Neuronal stem cell (in vitro differentiated cells): ENCODE measurements around the gene KIF7.

Experiments
- DNase-seq: peaks from one replicate; pipeline ENCODE4 v3.0.0-alpha.2; 2013; ENCODE audit warnings: low spot score
- H2AFZ ChIP-seq: one replicate; pipeline ENCODE4 v1.6.1; 2013; ENCODE audit warnings: mild to moderate bottlenecking, low read length, inconsistent platforms
- H2AK5ac ChIP-seq: 2 replicates; pipeline ENCODE4 v1.6.1; 2013; ENCODE audit warnings: low read depth, mild to moderate bottlenecking, inconsistent platforms, low read length, moderate library complexity, mixed read lengths
- H2BK120ac ChIP-seq: 2 replicates; pipeline ENCODE4 v1.6.1; 2013; ENCODE audit warnings: low read depth, mild to moderate bottlenecking, inconsistent platforms, low read length, moderate library complexity, mixed read lengths
- H2BK12ac ChIP-seq: one replicate; pipeline ENCODE4 v1.6.1; 2013; ENCODE audit warnings: low read length, inconsistent platforms
- H2BK15ac ChIP-seq: 2 replicates; pipeline ENCODE4 v1.6.1; 2013; ENCODE audit warnings: mild to moderate bottlenecking, low read length, inconsistent platforms, mixed read lengths
- H2BK5ac ChIP-seq: one replicate; pipeline ENCODE4 v1.6.1; 2013; ENCODE audit warnings: inconsistent platforms, mild to moderate bottlenecking, low read length, moderate library complexity
- H3K14ac ChIP-seq: one replicate; pipeline ENCODE4 v1.6.1; 2013; ENCODE audit warnings: low read length, inconsistent platforms
- H3K18ac ChIP-seq: 2 replicates; pipeline ENCODE4 v1.6.1; 2013; ENCODE audit warnings: low read length, inconsistent platforms
- H3K23ac ChIP-seq: 2 replicates; pipeline ENCODE4 v1.6.1; 2013; ENCODE audit warnings: low read depth, mild to moderate bottlenecking, mixed read lengths, low read length, inconsistent platforms; ENCODE audit not compliant: poor library complexity
- H3K27ac ChIP-seq: replicated peaks from 3 replicates; pipeline ENCODE4 v1.5.1; 2013; ENCODE audit warnings: low read length, inconsistent platforms
- H3K27me3 ChIP-seq, 3 experiments: 2 replicates each; pipeline ENCODE4 v1.6.1; 2013; ENCODE audit warnings: low read length in 3 of 3, mild to moderate bottlenecking in 2 of 3, inconsistent platforms in 1 of 3, low read depth in 1 of 3, mixed read lengths in 1 of 3, moderate library complexity in 1 of 3; ENCODE audit not compliant: control insufficient read depth in 3 of 3, insufficient read depth in 3 of 3
- H3K36me3 ChIP-seq, 2 donors: replicated peaks in 1 of 2; 2 replicates each; pipeline ENCODE4 v1.6.1; 2013; ENCODE audit warnings: low read length in 2 of 2; ENCODE audit not compliant: control insufficient read depth in 2 of 2, insufficient read depth in 2 of 2
- H3K4ac ChIP-seq: 2 replicates; pipeline ENCODE4 v1.6.1; 2013; ENCODE audit warnings: inconsistent platforms, mild to moderate bottlenecking, low read length, moderate library complexity
- H3K4me1 ChIP-seq, 2 donors: 1 replicate in 1 of 2; 2 replicates in 1 of 2; pipeline ENCODE4 v1.6.1; 2013; ENCODE audit warnings: low read length in 2 of 2, low read depth in 1 of 2; ENCODE audit not compliant: control insufficient read depth in 2 of 2, insufficient read depth in 1 of 2
- H3K4me2 ChIP-seq: one replicate; pipeline ENCODE4 v1.6.1; 2013; ENCODE audit warnings: mild to moderate bottlenecking, low read length, inconsistent platforms; ENCODE audit not compliant: insufficient read depth, poor library complexity, severe bottlenecking
- H3K4me3 ChIP-seq, 2 donors: 2 replicates each; pipeline ENCODE4 v1.5.1; 2013; ENCODE audit warnings: low read length in 2 of 2, mild to moderate bottlenecking in 2 of 2, inconsistent platforms in 1 of 2, moderate library complexity in 1 of 2
- H3K79me1 ChIP-seq: one replicate; pipeline ENCODE4 v1.6.1; 2013; ENCODE audit warnings: low read depth, mild to moderate bottlenecking, inconsistent platforms, low read length, moderate library complexity
- H3K9ac ChIP-seq: one replicate; pipeline ENCODE4 v1.6.1; 2013; ENCODE audit warnings: mild to moderate bottlenecking, low read depth, low read length, inconsistent platforms; ENCODE audit not compliant: poor library complexity
- H3K9me3 ChIP-seq, 2 donors: replicated peaks in 1 of 2; 2 replicates each; pipeline versions ENCODE3 to v1.6.1; 2013; ENCODE audit warnings: low read length in 2 of 2, mild to moderate bottlenecking in 2 of 2, inconsistent platforms in 1 of 2, low read depth in 1 of 2, mixed read lengths in 1 of 2, moderate library complexity in 1 of 2; ENCODE audit not compliant: control insufficient read depth in 2 of 2, insufficient read depth in 1 of 2
- H4K8ac ChIP-seq: one replicate; pipeline ENCODE4 v1.6.1; 2013; ENCODE audit warnings: low read depth, mild to moderate bottlenecking, inconsistent platforms, low read length, moderate library complexity
- H4K91ac ChIP-seq: one replicate; pipeline ENCODE4 v1.6.1; 2013; ENCODE audit warnings: low read length, low read depth, mild to moderate bottlenecking, inconsistent platforms; ENCODE audit not compliant: poor library complexity
- WGBS, 2 donors: extraction: QIAGEN DNeasy Blood & Tissue Kit; methylation state at CpG; one replicate each; pipeline ENCODE4 v1.1.7; 2013; ENCODE audit warnings: missing lambda C conversion rate in 2 of 2, mixed read lengths in 1 of 2; ENCODE audit not compliant: insufficient read length in 2 of 2, insufficient replicate concordance in 1 of 2; ENCODE audit errors: extremely low coverage in 2 of 2; 5-methylcytosine and 5-hydroxymethylcytosine counted together

Gene KIF7

DNA sequence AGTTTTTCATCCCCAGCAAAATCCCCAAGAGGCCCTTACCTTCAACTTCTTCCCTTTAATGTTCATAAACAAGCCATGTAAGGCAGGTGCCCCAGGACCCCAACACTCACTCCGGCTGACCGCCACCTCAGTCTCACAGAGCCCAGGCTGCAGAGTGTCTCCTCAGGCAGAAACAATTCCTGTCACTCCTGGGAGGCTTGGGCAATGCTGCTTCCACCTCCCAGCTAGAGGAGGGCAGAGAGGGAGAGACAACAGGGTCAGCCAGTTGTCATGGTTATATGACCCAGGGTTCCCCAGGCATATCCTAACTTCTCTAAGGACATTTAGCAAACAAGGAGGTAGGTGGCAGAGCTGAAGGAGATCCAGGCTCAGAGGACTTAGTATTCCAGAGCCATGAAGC is 23.9 kb upstream of the KIF7 start, which contains the start of gene PLIN1:
TSS of gene PLIN1 (minus strand) at position 156 of the 400 bp plus-strand sequence. CDS start 1,878 bp downstream, outside the sequence.
- no peaks in the 10 kb centered on the region for H3K36me3 ChIP-seq
- peaks cover 3 to 4% of the 10 kb centered on the region in 2 donors for H3K4me1 ChIP-seq
- no peak within 1 kb of the TSS for H3K23ac ChIP-seq
- no peak within 1 kb of the TSS for H2BK12ac ChIP-seq
- no peak within 1 kb of the TSS for H2BK5ac ChIP-seq
- H3K18ac ChIP-seq: no peak within 1 kb of the TSS
- H3K4me2 ChIP-seq: no peak within 1 kb of the TSS
- no peaks in the 10 kb centered on the region for H3K9me3 ChIP-seq
- H4K91ac ChIP-seq: no peak within 1 kb of the TSS
- no peak within 1 kb of the TSS for H2BK120ac ChIP-seq
- H2AK5ac ChIP-seq: no peak within 1 kb of the TSS
- no CpG with 5 or more reads among the region's 2 CpGs for WGBS, 2 donors
- no peak within 1 kb of the TSS for H3K9ac ChIP-seq
- H3K4me3 ChIP-seq: no peak within 1 kb of the TSS
- no peak within 1 kb of the TSS for H4K8ac ChIP-seq
- H2BK15ac ChIP-seq: no peak within 1 kb of the TSS
- no peak within 1 kb of the TSS for H2AFZ ChIP-seq
- no peak within 1 kb of the TSS for H3K4ac ChIP-seq
- no peak for DNase-seq
- peaks cover 0 to 2% (median 0%) of the 10 kb centered on the region in 3 experiments for H3K27me3 ChIP-seq
- no peaks in the 10 kb centered on the region for H3K79me1 ChIP-seq
- H3K14ac ChIP-seq: no peak within 1 kb of the TSS
- no peak within 1 kb of the TSS for H3K27ac ChIP-seq

DNA sequence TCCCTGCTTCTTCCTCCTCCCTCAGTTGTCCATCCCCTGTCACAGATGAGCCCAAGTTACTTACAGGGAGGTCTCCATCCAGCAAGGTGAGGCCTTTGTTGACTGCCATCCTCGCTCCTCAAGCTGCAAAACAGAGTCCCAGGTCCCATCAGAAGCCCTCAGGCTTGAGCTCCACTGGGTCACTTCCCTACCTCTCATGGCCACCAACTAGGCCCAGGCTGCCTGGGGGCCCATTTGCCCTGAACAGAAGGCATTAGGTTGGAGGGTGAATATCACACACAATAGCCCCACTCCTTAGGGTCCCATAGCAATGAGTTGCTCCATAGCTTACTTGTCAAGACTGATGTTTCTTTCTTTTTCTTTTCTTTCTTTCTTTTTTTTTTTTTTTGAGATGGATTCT is 22.1 kb upstream of the KIF7 start:
- Histone ChIP-seq H3K9ac (no peak overlapping the region), H3K23ac (no peak overlapping the region), H4K91ac (no peak overlapping the region), H2BK5ac (no peak overlapping the region), H3K9me3 (no peaks in the 10 kb centered on the region), H2AFZ (no peak overlapping the region), H3K36me3 (no peaks in the 10 kb centered on the region), H2BK120ac (no peak overlapping the region), H3K18ac (no peak overlapping the region), H2BK15ac (no peak overlapping the region), H3K4me2 (no peak overlapping the region), H3K14ac (no peak overlapping the region), H3K4ac (no peak overlapping the region), H3K27ac (no peak overlapping the region), H3K4me3 (no peak overlapping the region), H2BK12ac (no peak overlapping the region), H4K8ac (no peak overlapping the region), H3K27me3 (peaks cover 0 to 16% (median 0%) of the 10 kb centered on the region in 3 experiments), H3K4me1 (peaks cover 4 to 5% of the 10 kb centered on the region in 2 donors), H3K79me1 (no peaks in the 10 kb centered on the region), H2AK5ac (no peak overlapping the region)
- WGBS, 2 donors: no CpG with 5 or more reads among the region's 1 CpG
- no peak for DNase-seq

DNA sequence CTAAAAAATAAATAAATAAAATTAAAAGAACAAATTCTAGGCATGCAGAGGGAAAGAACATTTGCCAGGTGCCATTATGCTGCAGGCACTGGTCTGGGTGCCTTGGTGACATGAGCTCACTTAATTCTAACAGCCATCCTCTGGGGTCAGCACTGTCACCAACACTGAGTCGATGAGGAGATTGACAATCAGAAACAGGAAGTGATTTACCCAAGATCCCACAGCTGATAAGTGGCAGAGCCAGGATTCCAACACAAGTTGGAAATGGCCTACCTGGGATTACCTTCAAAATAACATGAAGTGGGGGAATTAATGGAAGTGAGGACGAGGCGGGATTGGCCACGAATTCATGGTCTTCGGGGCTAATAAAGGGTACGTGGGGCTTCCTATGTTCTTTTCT is 20.3 kb upstream of the KIF7 start:
- Histone ChIP-seq H3K27me3 (peaks cover 0 to 33% (median 0%) of the 10 kb centered on the region in 3 experiments), H3K14ac (no peak overlapping the region), H3K4me1 (peaks cover 4 to 5% of the 10 kb centered on the region in 2 donors), H3K79me1 (no peaks in the 10 kb centered on the region), H2AK5ac (no peak overlapping the region), H2BK120ac (no peak overlapping the region), H3K27ac (no peak overlapping the region), H3K9me3 (no peaks in the 10 kb centered on the region), H3K36me3 (no peaks in the 10 kb centered on the region), H3K18ac (no peak overlapping the region), H3K9ac (no peak overlapping the region), H2BK5ac (no peak overlapping the region), H3K4ac (no peak overlapping the region), H3K23ac (no peak overlapping the region), H3K4me3 (no peak overlapping the region), H2AFZ (no peak overlapping the region), H4K8ac (no peak overlapping the region), H2BK15ac (no peak overlapping the region), H3K4me2 (no peak overlapping the region), H2BK12ac (no peak overlapping the region), H4K91ac (no peak overlapping the region)
- WGBS, 2 donors: no CpG with 5 or more reads among the region's 6 CpGs
- DNase-seq: no peak

DNA sequence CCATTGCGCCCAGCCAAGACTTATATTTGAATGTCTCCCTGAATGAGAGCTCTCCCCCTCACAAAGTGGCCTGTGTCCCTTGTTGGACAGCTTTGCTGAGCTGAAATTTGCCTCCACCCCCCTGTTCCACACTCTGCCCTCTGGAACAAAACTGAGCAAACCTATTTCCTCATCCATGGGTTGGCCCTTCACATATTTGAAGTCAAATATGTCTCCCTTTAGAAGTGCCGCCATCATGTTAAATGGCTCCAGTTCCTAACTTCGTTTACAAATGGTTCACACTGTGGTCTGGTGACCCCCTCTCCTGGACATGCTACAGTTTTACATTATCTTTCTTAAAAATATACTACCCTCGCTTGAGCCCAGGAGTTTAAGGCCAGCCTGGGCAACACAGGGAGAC is 19.3 kb upstream of the KIF7 start:
- no peak overlapping the region for H2BK12ac ChIP-seq
- no peak overlapping the region for H3K4ac ChIP-seq
- no peak overlapping the region for H3K14ac ChIP-seq
- DNase-seq: no peak
- no peak overlapping the region for H2BK15ac ChIP-seq
- H3K4me3 ChIP-seq: no peak overlapping the region
- no peak overlapping the region for H3K18ac ChIP-seq
- no peaks in the 10 kb centered on the region for H3K36me3 ChIP-seq
- H2BK120ac ChIP-seq: no peak overlapping the region
- H2AFZ ChIP-seq: no peak overlapping the region
- no peak overlapping the region for H4K8ac ChIP-seq
- no peak overlapping the region for H3K27ac ChIP-seq
- peaks cover 0 to 42% (median 0%) of the 10 kb centered on the region in 3 experiments for H3K27me3 ChIP-seq
- H3K4me1 ChIP-seq: peaks cover 4 to 5% of the 10 kb centered on the region in 2 donors
- no peak overlapping the region for H3K4me2 ChIP-seq
- no peaks in the 10 kb centered on the region for H3K9me3 ChIP-seq
- no peaks in the 10 kb centered on the region for H3K79me1 ChIP-seq
- H2BK5ac ChIP-seq: no peak overlapping the region
- no peak overlapping the region for H2AK5ac ChIP-seq
- H4K91ac ChIP-seq: no peak overlapping the region
- H3K23ac ChIP-seq: no peak overlapping the region
- no CpG with 5 or more reads among the region's 4 CpGs for WGBS, 2 donors
- no peak overlapping the region for H3K9ac ChIP-seq
